Measurements from ENCODE around the gene TRIM23.

DNA sequence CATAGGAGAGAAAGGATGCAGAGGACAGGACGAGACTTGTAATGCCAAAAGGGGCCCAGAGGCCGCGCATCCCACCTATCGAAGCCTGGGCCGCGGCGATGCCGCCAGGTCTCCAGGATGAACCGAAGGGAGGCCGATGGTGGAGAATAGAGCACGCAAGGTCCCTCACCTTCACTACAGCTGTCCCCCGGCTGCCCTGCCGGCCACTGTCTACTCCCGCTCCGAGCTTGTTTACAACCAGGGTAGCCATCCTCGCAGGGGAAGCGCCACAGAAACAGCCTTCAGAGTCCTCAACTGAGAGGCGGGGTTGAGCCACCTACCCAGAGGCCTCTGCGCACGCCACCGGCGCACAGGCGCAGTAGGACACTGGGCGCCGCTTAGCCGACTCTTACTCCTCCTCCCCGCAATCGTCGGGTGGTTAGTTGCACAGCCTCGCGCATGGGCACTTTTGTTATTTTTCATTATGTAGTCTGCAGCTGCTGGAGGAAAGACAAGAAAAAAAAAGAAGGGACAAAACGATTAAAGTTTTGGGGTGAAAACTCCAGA, at the start of gene TRIM23:
- TF ChIP-seq RAD21 (IDR thresholded peaks at IDR 0.05; ENCODE audit: low read length), result no peak
- TF ChIP-seq, protein P1, sequence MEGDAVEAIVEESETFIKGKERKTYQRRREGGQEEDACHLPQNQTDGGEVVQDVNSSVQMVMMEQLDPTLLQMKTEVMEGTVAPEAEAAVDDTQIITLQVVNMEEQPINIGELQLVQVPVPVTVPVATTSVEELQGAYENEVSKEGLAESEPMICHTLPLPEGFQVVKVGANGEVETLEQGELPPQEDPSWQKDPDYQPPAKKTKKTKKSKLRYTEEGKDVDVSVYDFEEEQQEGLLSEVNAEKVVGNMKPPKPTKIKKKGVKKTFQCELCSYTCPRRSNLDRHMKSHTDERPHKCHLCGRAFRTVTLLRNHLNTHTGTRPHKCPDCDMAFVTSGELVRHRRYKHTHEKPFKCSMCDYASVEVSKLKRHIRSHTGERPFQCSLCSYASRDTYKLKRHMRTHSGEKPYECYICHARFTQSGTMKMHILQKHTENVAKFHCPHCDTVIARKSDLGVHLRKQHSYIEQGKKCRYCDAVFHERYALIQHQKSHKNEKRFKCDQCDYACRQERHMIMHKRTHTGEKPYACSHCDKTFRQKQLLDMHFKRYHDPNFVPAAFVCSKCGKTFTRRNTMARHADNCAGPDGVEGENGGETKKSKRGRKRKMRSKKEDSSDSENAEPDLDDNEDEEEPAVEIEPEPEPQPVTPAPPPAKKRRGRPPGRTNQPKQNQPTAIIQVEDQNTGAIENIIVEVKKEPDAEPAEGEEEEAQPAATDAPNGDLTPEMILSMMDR (conservative IDR thresholded peaks at IDR 0.05; ENCODE audit: low read depth, low read length), result no peak
- TF ChIP-seq, protein P2, sequence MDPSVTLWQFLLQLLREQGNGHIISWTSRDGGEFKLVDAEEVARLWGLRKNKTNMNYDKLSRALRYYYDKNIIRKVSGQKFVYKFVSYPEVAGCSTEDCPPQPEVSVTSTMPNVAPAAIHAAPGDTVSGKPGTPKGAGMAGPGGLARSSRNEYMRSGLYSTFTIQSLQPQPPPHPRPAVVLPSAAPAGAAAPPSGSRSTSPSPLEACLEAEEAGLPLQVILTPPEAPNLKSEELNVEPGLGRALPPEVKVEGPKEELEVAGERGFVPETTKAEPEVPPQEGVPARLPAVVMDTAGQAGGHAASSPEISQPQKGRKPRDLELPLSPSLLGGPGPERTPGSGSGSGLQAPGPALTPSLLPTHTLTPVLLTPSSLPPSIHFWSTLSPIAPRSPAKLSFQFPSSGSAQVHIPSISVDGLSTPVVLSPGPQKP (IDR thresholded peaks at IDR 0.05; ENCODE audit: borderline replicate concordance, low read depth, low read length), result no peak
- TF ChIP-seq POLR2A (IDR thresholded peaks at IDR 0.05; ENCODE audit: low read depth, low read length), result peak; percentile 2; the same call in 1 of the 2 replicates
- TF ChIP-seq FOS (IDR thresholded peaks at IDR 0.05; ENCODE audit: low read depth, low read length), result no peak

Data from IMR-90 (cell line).